ENCODE results near the gene TMX1.
"Not testable (repeated sequence)": the region's sequence is repeated elsewhere in the genome, so short reads cannot be mapped to it uniquely, and the experiment has no call there.

Gene TMX1

GRCh38 chr14:51239813-51240803 lies at the start of gene TMX1:
Gene TMX1 (plus strand): TSS chr14:51240247. CDS start chr14:51240293, 46 bp downstream.
- peak; percentile 81 to 98 (median 92) for DNase-seq

GRCh38 chr14:51201890-51202289 lies 38.2 kb upstream of the TMX1 start:
- DNase-seq, result no peak

- no peak for DNase-seq
Observed at GRCh38 chr14:51202914-51203665, 37.0 kb upstream of the TMX1 start.

- no peak for DNase-seq
Observed at GRCh38 chr14:51203881-51204280, 36.2 kb upstream of the TMX1 start.

- DNase-seq, result no peak
Observed at GRCh38 chr14:51205486-51205885, 34.6 kb upstream of the TMX1 start.

- no peak for DNase-seq
Observed at GRCh38 chr14:51206462-51206861, 33.6 kb upstream of the TMX1 start.

GRCh38 chr14:51207621-51208020 lies 32.4 kb upstream of the TMX1 start:
- no peak for DNase-seq

GRCh38 chr14:51208982-51209381 lies 31.1 kb upstream of the TMX1 start:
- DNase-seq, result no peak

- no peak for DNase-seq
Observed at GRCh38 chr14:51209457-51209856, 30.6 kb upstream of the TMX1 start.

GRCh38 chr14:51210594-51210993 lies 29.5 kb upstream of the TMX1 start:
- no peak for DNase-seq

GRCh38 chr14:51211149-51211548 lies 28.9 kb upstream of the TMX1 start:
- DNase-seq, result no peak

- no peak for DNase-seq
Observed at GRCh38 chr14:51216602-51217001, 23.4 kb upstream of the TMX1 start.

GRCh38 chr14:51219473-51220448 lies 20.3 kb upstream of the TMX1 start:
- peak in 1 of 56 donors; percentile 16 for DNase-seq

- not testable (repeated sequence) for DNase-seq
Observed at GRCh38 chr14:51223463-51223862, 16.6 kb upstream of the TMX1 start.

- peak in 4 of 56 donors; percentile 3 to 30 (median 12) for DNase-seq
Observed at GRCh38 chr14:51224551-51224950, 15.5 kb upstream of the TMX1 start.

- no peak for DNase-seq
Observed at GRCh38 chr14:51225751-51226150, 14.3 kb upstream of the TMX1 start.

- DNase-seq, result no peak
Observed at GRCh38 chr14:51228391-51228790, 11.7 kb upstream of the TMX1 start.

GRCh38 chr14:51228890-51229289 lies 11.2 kb upstream of the TMX1 start:
- DNase-seq, result no peak

- no peak for DNase-seq
Observed at GRCh38 chr14:51236314-51236713, 3.7 kb upstream of the TMX1 start.

GRCh38 chr14:51240804-51241380 lies 845 bp downstream of the TMX1 start:
- no peak for DNase-seq

Data from amygdala (tissue), 56 donors.